Liver (tissue), 2 donors: ENCODE measurements around the gene DCTN5.

Experiments used
- MAX ChIP-seq: IDR thresholded peaks from 2 replicates; pipeline ENCODE4 v1.6.1; 2016; ENCODE audit warnings: antibody characterized with exemption
- RAD21 ChIP-seq, 2 donors: IDR thresholded peaks; 2 replicates each; pipeline ENCODE4 v1.6.1; 2016; ENCODE audit warnings: antibody characterized with exemption in 2 of 2, mild to moderate bottlenecking in 2 of 2
- donor health status: healthy.

- no peak for TF ChIP-seq RAD21 (IDR thresholded peaks at IDR 0.05)
- TF ChIP-seq MAX = no peak
These were observed 53.0 kb downstream of the DCTN5 start for GRCh38 chr16:23694265-23694643.
